Measurements from ENCODE around the gene GPR25.

DNA sequence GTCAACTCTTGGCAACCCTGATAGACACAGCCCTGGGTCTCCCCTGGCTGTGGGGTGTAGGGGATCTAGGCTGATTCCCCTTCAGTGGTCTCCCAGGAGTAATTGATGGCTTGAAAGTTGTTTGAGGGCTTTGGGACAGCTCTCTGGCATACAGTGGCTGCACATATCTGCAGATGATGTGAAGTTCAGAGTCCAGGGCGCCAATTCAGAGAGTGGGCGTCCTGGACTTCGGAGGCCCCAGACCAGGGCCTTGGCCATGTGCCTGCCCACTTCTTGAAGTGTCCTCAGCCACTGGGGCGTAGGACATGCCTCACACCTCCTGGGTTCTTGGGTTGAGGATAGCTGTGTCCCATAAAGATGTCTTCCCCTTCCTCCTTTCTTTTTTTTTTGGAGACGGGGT lies 24.5 kb downstream of the GPR25 start:
- TF ChIP-seq POLR2A (IDR thresholded peaks at IDR 0.05; ENCODE audit: low read depth, low read length) (no peak), POLR2AphosphoS5 (IDR thresholded peaks at IDR 0.05; ENCODE audit: low read depth, low read length) (no peak)
